ENCODE data around the gene SLC19A1.

Gene SLC19A1

GRCh38 chr21:45449658-45450422, 92.4 kb downstream of the SLC19A1 start:
- H3K27ac ChIP-seq (ENCODE audit: insufficient read depth, low read depth, low read length, poor library complexity, severe bottlenecking): no peak overlapping the region
- H3K4me1 ChIP-seq (ENCODE audit: control insufficient read depth, insufficient read depth, low read length): peaks cover 12% of the 10 kb centered on the region

GRCh38 chr21:45448810-45449657, 93.2 kb downstream of the SLC19A1 start:
- 93 to 95% methylated on average over 28 of the region's 28 CpGs for WGBS, 2 experiments
- H3K36me3 ChIP-seq (ENCODE audit: control insufficient read depth, insufficient read depth, low read length): no peaks in the 10 kb centered on the region
- H3K27me3 ChIP-seq (ENCODE audit: control insufficient read depth, insufficient read depth, low read length, poor library complexity, severe bottlenecking): no peaks in the 10 kb centered on the region
- peaks cover 4% of the 10 kb centered on the region for H3K4me1 ChIP-seq (ENCODE audit: control insufficient read depth, insufficient read depth, low read length)
- H3K4me3 ChIP-seq (ENCODE audit: insufficient read depth, low read depth, low read length): no peak overlapping the region
- H3K9me3 ChIP-seq (ENCODE audit: control insufficient read depth, low read length): no peaks in the 10 kb centered on the region
- H3K27ac ChIP-seq (ENCODE audit: insufficient read depth, low read depth, low read length, poor library complexity, severe bottlenecking): no peak overlapping the region

More at GRCh38 chr21:45449658-45450422, 92.4 kb downstream of the SLC19A1 start:
- H3K4me3 ChIP-seq (ENCODE audit: insufficient read depth, low read depth, low read length): no peak overlapping the region
- WGBS, 2 experiments: 95% methylated on average over 22 of the region's 22 CpGs
- no peaks in the 10 kb centered on the region for H3K27me3 ChIP-seq (ENCODE audit: control insufficient read depth, insufficient read depth, low read length, poor library complexity, severe bottlenecking)
- H3K9me3 ChIP-seq (ENCODE audit: control insufficient read depth, low read length): no peaks in the 10 kb centered on the region
- H3K36me3 ChIP-seq (ENCODE audit: control insufficient read depth, insufficient read depth, low read length): no peaks in the 10 kb centered on the region

GRCh38 chr21:45448283-45448809, 93.9 kb downstream of the SLC19A1 start:
- Histone ChIP-seq H3K27ac (ENCODE audit: insufficient read depth, low read depth, low read length, poor library complexity, severe bottlenecking) (no peak overlapping the region), H3K4me3 (ENCODE audit: insufficient read depth, low read depth, low read length) (no peak overlapping the region), H3K36me3 (ENCODE audit: control insufficient read depth, insufficient read depth, low read length) (no peaks in the 10 kb centered on the region), H3K9me3 (ENCODE audit: control insufficient read depth, low read length) (no peaks in the 10 kb centered on the region), H3K27me3 (ENCODE audit: control insufficient read depth, insufficient read depth, low read length, poor library complexity, severe bottlenecking) (no peaks in the 10 kb centered on the region), H3K4me1 (ENCODE audit: control insufficient read depth, insufficient read depth, low read length) (no peaks in the 10 kb centered on the region)
- 95 to 96% methylated on average over 20 of the region's 20 CpGs for WGBS, 2 experiments

Measured in ectodermal cell (in vitro differentiated cells).